H9 (cell line): ENCODE data around the gene SPATS2. TPM values are rescaled to one million over a fixed set of nuclear protein-coding genes. Genes with fewer than 3 reads are reported as not detected.

Experiments
- DNase-seq: peaks from one replicate; pipeline ENCODE4 v3.0.0-alpha.2; 2017
- H2AFZ ChIP-seq: one replicate; pipeline ENCODE4 v1.6.1; 2013; ENCODE audit warnings: mild to moderate bottlenecking, low read length, control low read depth, moderate library complexity
- H2AK5ac ChIP-seq: 2 replicates; pipeline ENCODE4 v1.6.1; 2013; ENCODE audit warnings: low read length, control low read depth, mixed read lengths; ENCODE audit not compliant: insufficient read length
- H2BK120ac ChIP-seq: one replicate; pipeline ENCODE4 v1.6.1; 2013; ENCODE audit warnings: low read depth, mild to moderate bottlenecking, low read length, control low read depth, inconsistent platforms; ENCODE audit not compliant: poor library complexity, severe bottlenecking
- H2BK12ac ChIP-seq: 2 replicates; pipeline ENCODE4 v1.6.1; 2013; ENCODE audit warnings: low read length, control low read depth, mixed read lengths, low read depth; ENCODE audit not compliant: insufficient read length
- H2BK15ac ChIP-seq: 2 replicates; pipeline ENCODE4 v1.6.1; 2013; ENCODE audit warnings: low read depth, low read length, control low read depth
- H2BK20ac ChIP-seq: one replicate; pipeline ENCODE4 v1.6.1; 2013; ENCODE audit warnings: low read depth, mild to moderate bottlenecking, low read length, control low read depth, inconsistent platforms; ENCODE audit not compliant: poor library complexity, severe bottlenecking
- H2BK5ac ChIP-seq: 2 replicates; pipeline ENCODE4 v1.6.1; 2013; ENCODE audit warnings: low read length, control low read depth, mixed read lengths; ENCODE audit not compliant: insufficient read length
- H3K14ac ChIP-seq: 2 replicates; pipeline ENCODE4 v1.6.1; 2013; ENCODE audit warnings: low read length, control low read depth; ENCODE audit not compliant: insufficient read depth
- H3K18ac ChIP-seq: 2 replicates; pipeline ENCODE4 v1.6.1; 2013; ENCODE audit warnings: low read depth, mild to moderate bottlenecking, mixed read lengths, low read length, control low read depth; ENCODE audit not compliant: insufficient read length
- H3K23ac ChIP-seq: 2 replicates; pipeline ENCODE4 v1.6.1; 2013; ENCODE audit warnings: low read length, control low read depth, mixed read lengths, low read depth; ENCODE audit not compliant: insufficient read length
- H3K23me2 ChIP-seq: 2 replicates; pipeline ENCODE4 v1.6.1; 2013; ENCODE audit warnings: low read depth, mild to moderate bottlenecking, mixed read lengths, low read length, control low read depth; ENCODE audit not compliant: insufficient read length, poor library complexity, severe bottlenecking
- H3K27ac ChIP-seq: 2 replicates; pipeline ENCODE4 v1.5.1; 2013; ENCODE audit warnings: low read length, control low read depth, mixed read lengths, low read depth; ENCODE audit not compliant: insufficient read length
- H3K27me3 ChIP-seq: 2 replicates; pipeline ENCODE4 v1.6.1; 2013; ENCODE audit warnings: low read length, control low read depth, inconsistent platforms; ENCODE audit not compliant: insufficient read depth
- H3K4ac ChIP-seq: 2 replicates; pipeline ENCODE4 v1.6.1; 2013; ENCODE audit warnings: low read depth, mild to moderate bottlenecking, control low read depth, inconsistent platforms, low read length, moderate library complexity
- H3K4me1 ChIP-seq: 2 replicates; pipeline ENCODE4 v1.6.1; 2013; ENCODE audit warnings: low read length, control low read depth, inconsistent platforms; ENCODE audit not compliant: insufficient read depth
- H3K4me2 ChIP-seq: 2 replicates; pipeline ENCODE4 v1.6.1; 2013; ENCODE audit warnings: low read length, control low read depth, mixed read lengths; ENCODE audit not compliant: insufficient read length, insufficient read depth
- H3K56ac ChIP-seq: 2 replicates; pipeline ENCODE4 v1.6.1; 2013; ENCODE audit warnings: low read depth, mild to moderate bottlenecking, mixed read lengths, low read length, control low read depth; ENCODE audit not compliant: insufficient read length
- H3K79me1 ChIP-seq: 2 replicates; pipeline ENCODE4 v1.6.1; 2013; ENCODE audit warnings: low read depth, mild to moderate bottlenecking, moderate library complexity, low read length, control low read depth, inconsistent platforms; ENCODE audit not compliant: insufficient read depth, poor library complexity, severe bottlenecking
- H3K79me2 ChIP-seq: 2 replicates; pipeline ENCODE4 v1.6.1; 2013; ENCODE audit warnings: low read length, control low read depth, inconsistent platforms; ENCODE audit not compliant: insufficient read depth
- H3K9ac ChIP-seq: 2 replicates; pipeline ENCODE4 v1.6.1; 2013; ENCODE audit warnings: low read length, control low read depth, mixed read lengths; ENCODE audit not compliant: insufficient read length; ENCODE audit errors: extremely low read depth
- H3K9me3 ChIP-seq: one replicate; pipeline ENCODE4 v1.6.1; 2013; ENCODE audit warnings: low read depth, low read length, inconsistent platforms; ENCODE audit not compliant: control insufficient read depth
- H3T11ph ChIP-seq: one replicate; pipeline ENCODE4 v1.6.1; 2013; ENCODE audit warnings: mild to moderate bottlenecking, low read length, control low read depth, inconsistent platforms
- H4K20me1 ChIP-seq: one replicate; pipeline ENCODE4 v1.6.1; 2013; ENCODE audit not compliant: control insufficient read depth, insufficient read length, insufficient read depth
- H4K5ac ChIP-seq: 2 replicates; pipeline ENCODE4 v1.6.1; 2013; ENCODE audit warnings: low read depth, mild to moderate bottlenecking, mixed read lengths, low read length, control low read depth; ENCODE audit not compliant: insufficient read length
- H4K8ac ChIP-seq: replicated peaks from 2 replicates; pipeline ENCODE4 v1.6.1; 2013; ENCODE audit warnings: low read length, control low read depth, mixed read lengths, low read depth; ENCODE audit not compliant: insufficient read length
- H4K91ac ChIP-seq: 2 replicates; pipeline ENCODE4 v1.6.1; 2013; ENCODE audit warnings: low read depth, mild to moderate bottlenecking, moderate library complexity, mixed read lengths, low read length, control low read depth; ENCODE audit not compliant: insufficient read length
- H3K27ac Mint-ChIP-seq, 3 experiments: 2 replicates in 2 of 3; 3 replicates in 1 of 3; pipeline ENCODE4 v1.8.0; 2020 to 2021; ENCODE audit warnings: mixed read lengths in 3 of 3, mild to moderate bottlenecking in 1 of 3, moderate library complexity in 1 of 3
- H3K27me3 Mint-ChIP-seq: 2 replicates; pipeline ENCODE4 v1.8.0; 2021; ENCODE audit warnings: low read depth, mild to moderate bottlenecking, moderate library complexity, mixed read lengths
- H3K36me3 Mint-ChIP-seq, 3 experiments: 2 replicates in 2 of 3; 3 replicates in 1 of 3; pipeline ENCODE4 v1.8.0; 2020 to 2021; ENCODE audit warnings: low read depth in 3 of 3, mixed read lengths in 3 of 3; ENCODE audit not compliant: insufficient read depth in 1 of 3
- H3K4me1 Mint-ChIP-seq, 2 experiments: 2 replicates each; pipeline ENCODE4 v1.8.0; 2020; ENCODE audit warnings: mixed read lengths in 2 of 2
- H3K4me3 Mint-ChIP-seq, 2 experiments: 2 replicates in 1 of 2; 3 replicates in 1 of 2; pipeline ENCODE4 v1.8.0; 2020 to 2021; ENCODE audit warnings: mild to moderate bottlenecking in 2 of 2, mixed read lengths in 2 of 2, moderate library complexity in 1 of 2
- H3K9me3 Mint-ChIP-seq, 2 experiments: 2 replicates in 1 of 2; 3 replicates in 1 of 2; pipeline ENCODE4 v1.8.0; 2020; ENCODE audit warnings: mild to moderate bottlenecking in 2 of 2, mixed read lengths in 2 of 2, moderate library complexity in 1 of 2
- CTCF ChIP-seq: fragments of 200-600 bp; sonication (generic); conservative IDR thresholded peaks from 3 replicates; pipeline ENCODE4 v1.8.0; 2021; ENCODE audit warnings: antibody characterized with exemption, mild to moderate bottlenecking
- total RNA-seq: library from RNA; stranded (reverse); gene quantifications from 2 replicates; pipeline ENCODE4 v1.2.1, GENCODE V29; 2021

The SPATS2 gene
- total RNA-seq, 1 experiment from 2014 or later, result 17.1 TPM

- Histone ChIP-seq H4K91ac (no peak overlapping the region), H2BK12ac (no peak overlapping the region), H4K20me1 (no peaks in the 10 kb centered on the region), H3T11ph (no peak overlapping the region), H3K79me2 (no peaks in the 10 kb centered on the region; the same call in 1 of the 2 replicates), H3K9me3 (no peaks in the 10 kb centered on the region), H4K5ac (no peak overlapping the region), H3K56ac (no peak overlapping the region), H3K27ac (no peak overlapping the region), H3K79me1 (peaks cover 2% of the 10 kb centered on the region), H3K4ac (no peak overlapping the region), H2BK120ac (no peak overlapping the region), H3K4me1 (no peaks in the 10 kb centered on the region), H3K14ac (no peak overlapping the region), H3K9ac (no peak overlapping the region), H2AK5ac (no peak overlapping the region), H2BK15ac (no peak overlapping the region), H2BK5ac (no peak overlapping the region), H2BK20ac (no peak overlapping the region), H3K23ac (no peak overlapping the region), H3K18ac (no peak overlapping the region), H3K27me3 (no peaks in the 10 kb centered on the region), H4K8ac (no peak overlapping the region), H2AFZ (no peak overlapping the region), H3K4me2 (no peak overlapping the region), H3K23me2 (no peaks in the 10 kb centered on the region)
- H3K9me3 Mint-ChIP-seq, result no peaks in the 10 kb centered on the region
- TF ChIP-seq CTCF, result no peak
- H3K4me1 Mint-ChIP-seq, result peaks cover 3 to 6% of the 10 kb centered on the region in 2 experiments
- DNase-seq, result no peak
- no peak overlapping the region for H3K4me3 Mint-ChIP-seq
- no peaks in the 10 kb centered on the region for H3K27me3 Mint-ChIP-seq
- H3K27ac Mint-ChIP-seq, result no peak overlapping the region
- peaks cover 0 to 5% (median 4%) of the 10 kb centered on the region in 3 experiments; a peak in 3 of 7 replicates for H3K36me3 Mint-ChIP-seq
These were observed 103.7 kb downstream of the SPATS2 start for GRCh38 chr12:49470986-49471385.
